ENCODE data around the gene ADAR. TPM values are rescaled to one million over a fixed set of nuclear protein-coding genes. Genes with fewer than 3 reads are reported as not detected.

The ADAR gene
- total and polyA plus RNA-seq, 2 of the 8 experiments (the other 6 are each of a cell fraction or from before 2014, with no cell fraction given): 125 to 242 TPM

GRCh38 chr1:154620751-154621150 lies 12.8 kb upstream of the ADAR start (continued):
- no peak for TF ChIP-seq CHD7 (IDR thresholded peaks at IDR 0.05; ENCODE audit: insufficient replicate concordance, low read length)
- TF ChIP-seq EZH2 (IDR thresholded peaks at IDR 0.05; ENCODE audit: low read depth, low read length, severe bottlenecking): no peak
- TF ChIP-seq JUND (IDR thresholded peaks at IDR 0.05; ENCODE audit: low read length): no peak
- no peak for TF ChIP-seq CHD1 (IDR thresholded peaks at IDR 0.05; ENCODE audit: low read depth, low read length)
- no peak for TF ChIP-seq RNF2 (IDR thresholded peaks at IDR 0.05; ENCODE audit: borderline replicate concordance, low read depth, low read length, missing control alignments, poor library complexity, severe bottlenecking)
- no peak for TF ChIP-seq NRF1 (IDR thresholded peaks at IDR 0.05; ENCODE audit: low read depth, low read length)
- TF ChIP-seq SP1 (IDR thresholded peaks at IDR 0.05; ENCODE audit: low read depth, low read length): no peak
- TF ChIP-seq BACH1 (IDR thresholded peaks at IDR 0.05; ENCODE audit: low read length): no peak
- TF ChIP-seq CTCF (IDR thresholded peaks at IDR 0.05; ENCODE audit: control extremely low read depth in 1 of 3, insufficient read depth in 1 of 3, low read depth in 1 of 3, low read length in 3 of 3): no peak
